ENCODE data around the gene IL9.
"Not testable (repeated sequence)": the region's sequence is repeated elsewhere in the genome, so short reads cannot be mapped to it uniquely, and the experiment has no call there.

The IL9 gene

DNA sequence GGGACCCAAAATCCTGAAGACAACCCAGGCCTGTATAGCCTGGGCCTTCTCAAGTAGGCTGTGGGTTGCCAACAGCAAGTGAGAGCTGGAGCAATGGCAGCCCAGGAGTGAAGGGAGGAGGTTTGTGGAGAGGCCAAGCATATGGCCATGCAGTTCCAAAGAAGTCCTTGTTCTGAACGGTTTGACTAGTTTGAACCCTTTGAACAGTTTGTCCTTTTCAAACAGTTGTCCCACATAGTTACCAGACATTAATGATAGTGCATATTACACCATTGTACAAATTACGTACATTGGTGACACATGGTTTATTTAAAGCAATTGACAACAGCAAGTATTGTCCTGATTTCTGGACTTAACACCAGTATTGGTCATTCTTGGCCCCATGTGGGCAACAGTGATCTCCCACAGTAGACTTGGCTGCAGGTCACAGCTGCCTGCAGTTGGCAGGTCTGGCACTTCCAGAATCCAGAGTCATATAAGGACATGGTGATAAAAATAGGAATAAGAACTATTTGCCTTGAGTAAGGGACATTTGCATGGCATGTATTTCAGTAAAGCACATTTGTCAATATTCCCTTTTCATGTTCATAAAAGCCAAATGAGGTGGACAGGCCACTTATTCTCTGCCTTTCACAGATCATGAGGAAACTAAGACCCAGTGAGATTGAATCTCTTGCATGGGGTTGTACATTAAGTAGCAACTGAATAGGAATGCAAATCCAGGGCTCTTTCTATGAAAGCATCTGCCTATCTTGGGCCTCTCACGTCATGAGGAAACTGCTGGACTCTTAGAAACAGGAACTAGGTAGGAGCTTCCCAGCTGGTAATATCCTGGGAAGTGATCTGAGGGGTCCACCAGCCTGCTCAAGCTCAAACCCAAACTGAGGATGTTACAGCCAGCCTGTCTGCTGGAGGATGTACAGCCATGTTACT, 30.9 kb downstream of the IL9 start:
- Histone ChIP-seq H3K36me3 (ENCODE audit: control insufficient read depth, insufficient read depth, low read length) (no peaks in the 10 kb centered on the region), H3K4me1 (ENCODE audit: control insufficient read depth, insufficient read depth, low read length) (no peaks in the 10 kb centered on the region), H3K9ac (ENCODE audit: low read length) (no peak overlapping the region), H3K27me3 (ENCODE audit: control insufficient read depth, insufficient read depth, low read length) (no peaks in the 10 kb centered on the region), H3K4me3 (ENCODE audit: low read length) (no peak overlapping the region), H3K9me3 (ENCODE audit: control insufficient read depth, low read length) (no peaks in the 10 kb centered on the region)

- H3K4me1 ChIP-seq (ENCODE audit: control insufficient read depth, insufficient read depth, low read length): no peaks in the 10 kb centered on the region
Observed at GRCh38 chr5:135862744-135863143, 32.9 kb downstream of the IL9 start.

DNA sequence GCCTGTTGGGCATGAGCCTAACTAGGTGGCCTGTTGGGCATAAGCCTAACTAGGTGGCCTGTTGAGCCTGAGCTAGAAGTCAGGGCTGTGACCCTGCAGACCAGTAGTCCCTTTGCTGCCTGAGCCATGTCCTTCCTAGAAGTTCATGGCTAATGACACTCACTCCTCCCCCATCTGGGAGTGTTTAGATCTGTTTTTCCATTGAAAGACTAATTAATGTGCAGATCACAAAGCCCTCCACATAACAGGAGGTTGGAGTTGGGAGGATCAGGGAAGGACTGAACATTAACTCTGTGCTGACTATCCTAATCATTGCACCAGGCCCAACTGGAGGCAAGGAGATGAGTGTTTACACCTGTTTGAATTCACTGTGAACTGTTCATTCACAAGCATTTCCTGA, 33.6 kb downstream of the IL9 start:
- no peaks in the 10 kb centered on the region for H3K36me3 ChIP-seq (ENCODE audit: control insufficient read depth, insufficient read depth, low read length)
- no peaks in the 10 kb centered on the region for H3K9me3 ChIP-seq (ENCODE audit: control insufficient read depth, low read length)
- no peaks in the 10 kb centered on the region for H3K27me3 ChIP-seq (ENCODE audit: control insufficient read depth, insufficient read depth, low read length)
- no peak overlapping the region for H3K4me3 ChIP-seq (ENCODE audit: low read length)
- no peak overlapping the region for H3K9ac ChIP-seq (ENCODE audit: low read length)
- H3K4me1 ChIP-seq (ENCODE audit: control insufficient read depth, insufficient read depth, low read length): no peaks in the 10 kb centered on the region

More at GRCh38 chr5:135862744-135863143, 32.9 kb downstream of the IL9 start:
- Histone ChIP-seq H3K36me3 (ENCODE audit: control insufficient read depth, insufficient read depth, low read length) (no peaks in the 10 kb centered on the region), H3K9ac (ENCODE audit: low read length) (no peak overlapping the region), H3K4me3 (ENCODE audit: low read length) (no peak overlapping the region), H3K9me3 (ENCODE audit: control insufficient read depth, low read length) (no peaks in the 10 kb centered on the region), H3K27me3 (ENCODE audit: control insufficient read depth, insufficient read depth, low read length) (no peaks in the 10 kb centered on the region)

- H3K9me3 ChIP-seq (ENCODE audit: control insufficient read depth, low read length): no peaks in the 10 kb centered on the region
- no peak overlapping the region for H3K4me3 ChIP-seq (ENCODE audit: low read length)
- H3K36me3 ChIP-seq (ENCODE audit: control insufficient read depth, insufficient read depth, low read length): no peaks in the 10 kb centered on the region
- H3K9ac ChIP-seq (ENCODE audit: low read length): no peak overlapping the region
- H3K27me3 ChIP-seq (ENCODE audit: control insufficient read depth, insufficient read depth, low read length): no peaks in the 10 kb centered on the region
- H3K4me1 ChIP-seq (ENCODE audit: control insufficient read depth, insufficient read depth, low read length): no peaks in the 10 kb centered on the region
Observed at GRCh38 chr5:135861641-135862040, 34.0 kb downstream of the IL9 start.

DNA sequence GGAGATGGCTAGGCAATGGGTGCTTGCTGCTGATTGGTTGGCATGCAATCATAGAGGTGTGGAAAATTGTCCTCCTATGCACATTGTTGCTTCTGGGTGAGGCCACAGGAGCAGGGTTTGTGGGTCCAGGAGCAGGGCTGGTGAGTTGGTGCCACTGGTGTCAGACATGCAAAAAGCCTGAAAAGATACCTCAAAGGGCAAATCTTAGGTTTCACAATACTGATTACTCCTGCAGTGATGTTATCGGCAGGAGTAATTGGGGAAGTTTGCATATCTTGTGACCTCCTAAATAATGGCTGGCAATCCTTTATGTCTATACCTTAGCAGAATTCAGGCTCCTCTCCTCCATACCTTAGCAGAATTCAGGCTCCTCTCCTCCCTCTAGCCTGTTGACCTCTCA, 36.0 kb downstream of the IL9 start:
- Histone ChIP-seq H3K9me3 (ENCODE audit: control insufficient read depth, low read length) (no peaks in the 10 kb centered on the region), H3K4me3 (ENCODE audit: low read length) (no peak overlapping the region), H3K27me3 (ENCODE audit: control insufficient read depth, insufficient read depth, low read length) (no peaks in the 10 kb centered on the region), H3K4me1 (ENCODE audit: control insufficient read depth, insufficient read depth, low read length) (no peaks in the 10 kb centered on the region), H3K36me3 (ENCODE audit: control insufficient read depth, insufficient read depth, low read length) (no peaks in the 10 kb centered on the region), H3K9ac (ENCODE audit: low read length) (no peak overlapping the region)

- not testable (repeated sequence) for H3K36me3 ChIP-seq (ENCODE audit: control insufficient read depth, insufficient read depth, low read length); H3K9ac ChIP-seq (ENCODE audit: low read length); H3K9me3 ChIP-seq (ENCODE audit: control insufficient read depth, low read length); H3K4me1 ChIP-seq (ENCODE audit: control insufficient read depth, insufficient read depth, low read length); H3K4me3 ChIP-seq (ENCODE audit: low read length); H3K27me3 ChIP-seq (ENCODE audit: control insufficient read depth, insufficient read depth, low read length)
Observed at GRCh38 chr5:135859186-135859585, 36.5 kb downstream of the IL9 start.

DNA sequence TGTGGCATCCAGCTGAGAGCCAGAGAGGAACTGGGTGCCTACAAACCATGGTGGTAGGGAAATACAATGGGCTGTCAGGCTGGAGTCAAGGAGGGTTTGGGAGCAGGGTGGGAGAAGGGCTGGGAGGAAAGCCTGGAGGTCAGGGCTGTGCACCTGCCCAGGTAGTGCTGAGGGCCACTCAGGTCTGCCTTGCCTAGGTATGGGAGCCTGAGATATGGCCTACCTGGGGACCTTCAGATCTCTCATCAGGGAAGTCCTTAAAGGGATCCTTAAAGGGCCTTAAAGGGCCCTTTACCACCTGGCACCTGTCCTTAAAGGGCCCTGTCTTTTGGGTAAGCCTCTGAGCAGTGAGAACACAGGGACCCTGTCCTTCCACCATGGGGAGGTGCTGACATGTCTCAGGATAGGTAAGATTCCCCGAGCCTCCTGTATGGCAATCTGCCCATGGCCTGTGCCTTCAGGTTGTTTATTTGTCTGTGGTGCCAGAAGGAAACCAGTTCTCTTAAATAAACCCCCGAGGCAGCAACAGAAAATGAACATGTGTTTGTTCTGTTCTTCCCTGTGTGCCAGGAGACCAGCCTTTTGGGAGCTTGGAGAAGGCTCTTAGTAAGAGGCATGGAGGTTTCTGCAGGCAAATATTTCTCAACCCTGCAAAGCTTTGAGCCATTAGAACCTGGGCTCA, 37.9 kb downstream of the IL9 start:
- no peaks in the 10 kb centered on the region for H3K36me3 ChIP-seq (ENCODE audit: control insufficient read depth, insufficient read depth, low read length)
- H3K4me1 ChIP-seq (ENCODE audit: control insufficient read depth, insufficient read depth, low read length): no peaks in the 10 kb centered on the region
- H3K9ac ChIP-seq (ENCODE audit: low read length): no peak overlapping the region
- no peaks in the 10 kb centered on the region for H3K27me3 ChIP-seq (ENCODE audit: control insufficient read depth, insufficient read depth, low read length)
- H3K9me3 ChIP-seq (ENCODE audit: control insufficient read depth, low read length): no peaks in the 10 kb centered on the region
- H3K4me3 ChIP-seq (ENCODE audit: low read length): no peak overlapping the region

GRCh38 chr5:135851915-135852845, 43.5 kb downstream of the IL9 start:
- Histone ChIP-seq H3K36me3 (ENCODE audit: control insufficient read depth, insufficient read depth, low read length) (no peaks in the 10 kb centered on the region), H3K4me1 (ENCODE audit: control insufficient read depth, insufficient read depth, low read length) (no peaks in the 10 kb centered on the region), H3K9ac (ENCODE audit: low read length) (no peak overlapping the region), H3K9me3 (ENCODE audit: control insufficient read depth, low read length) (no peaks in the 10 kb centered on the region), H3K4me3 (ENCODE audit: low read length) (no peak overlapping the region), H3K27me3 (ENCODE audit: control insufficient read depth, insufficient read depth, low read length) (no peaks in the 10 kb centered on the region)

DNA sequence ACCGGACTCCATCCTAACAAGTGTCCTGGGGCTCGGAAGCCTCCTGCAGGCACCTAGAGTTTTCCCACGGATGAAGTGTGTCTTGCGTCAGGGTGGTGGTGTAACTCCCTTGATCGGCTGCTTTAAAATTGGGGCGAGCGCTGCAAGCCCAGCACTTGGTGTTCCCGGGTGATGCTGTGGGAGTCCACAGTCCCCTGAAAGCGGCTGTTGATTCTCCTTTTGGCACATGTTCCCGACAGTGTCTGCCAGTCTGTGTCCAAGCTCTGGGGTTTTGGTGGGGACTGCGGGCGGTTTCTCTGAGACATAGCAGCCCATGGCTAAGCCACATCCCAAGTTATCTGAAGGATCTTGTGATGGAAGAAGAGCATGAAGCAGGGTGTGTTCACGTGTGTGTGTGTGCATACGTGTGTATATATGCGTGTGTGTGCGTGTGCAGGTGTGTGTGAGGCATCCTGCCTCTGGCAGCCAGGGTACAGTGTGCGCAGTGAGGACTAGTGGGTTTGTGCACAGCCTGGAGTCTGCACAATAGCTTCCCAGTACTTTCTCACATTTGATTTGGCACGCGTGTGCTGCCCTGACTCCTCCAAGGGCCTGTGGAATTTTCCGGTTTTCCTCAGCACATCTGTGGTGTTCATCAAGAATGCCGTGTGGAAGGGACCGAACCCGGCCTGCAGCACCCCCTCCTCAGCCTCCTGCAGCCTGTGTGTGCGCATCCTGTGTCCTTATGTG, 44.3 kb downstream of the IL9 start:
- Histone ChIP-seq H3K9ac (ENCODE audit: low read length) (no peak overlapping the region), H3K4me1 (ENCODE audit: control insufficient read depth, insufficient read depth, low read length) (no peaks in the 10 kb centered on the region), H3K27me3 (ENCODE audit: control insufficient read depth, insufficient read depth, low read length) (no peaks in the 10 kb centered on the region), H3K4me3 (ENCODE audit: low read length) (no peak overlapping the region), H3K9me3 (ENCODE audit: control insufficient read depth, low read length) (no peaks in the 10 kb centered on the region), H3K36me3 (ENCODE audit: control insufficient read depth, insufficient read depth, low read length) (no peaks in the 10 kb centered on the region)

- no peaks in the 10 kb centered on the region for H3K9me3 ChIP-seq (ENCODE audit: control insufficient read depth, low read length)
- no peak overlapping the region for H3K9ac ChIP-seq (ENCODE audit: low read length)
- H3K4me3 ChIP-seq (ENCODE audit: low read length): no peak overlapping the region
Observed at GRCh38 chr5:135850671-135851070, 45.0 kb downstream of the IL9 start.

GRCh38 chr5:135850231-135850630, 45.4 kb downstream of the IL9 start:
- Histone ChIP-seq H3K36me3 (ENCODE audit: control insufficient read depth, insufficient read depth, low read length) (no peaks in the 10 kb centered on the region), H3K4me3 (ENCODE audit: low read length) (no peak overlapping the region), H3K4me1 (ENCODE audit: control insufficient read depth, insufficient read depth, low read length) (no peaks in the 10 kb centered on the region), H3K9ac (ENCODE audit: low read length) (no peak overlapping the region), H3K9me3 (ENCODE audit: control insufficient read depth, low read length) (no peaks in the 10 kb centered on the region), H3K27me3 (ENCODE audit: control insufficient read depth, insufficient read depth, low read length) (no peaks in the 10 kb centered on the region)

More at GRCh38 chr5:135850671-135851070, 45.0 kb downstream of the IL9 start:
- Histone ChIP-seq H3K36me3 (ENCODE audit: control insufficient read depth, insufficient read depth, low read length) (no peaks in the 10 kb centered on the region), H3K4me1 (ENCODE audit: control insufficient read depth, insufficient read depth, low read length) (no peaks in the 10 kb centered on the region), H3K27me3 (ENCODE audit: control insufficient read depth, insufficient read depth, low read length) (no peaks in the 10 kb centered on the region)

Measured in mucosa of stomach (tissue), 1 donor.